Ovary (tissue), 9 donors: ENCODE measurements around the gene CTAGE1. TPM values are rescaled to one million over a fixed set of nuclear protein-coding genes. Genes with fewer than 3 reads are reported as not detected.

ENCODE experiments used
- DNase-seq, 5 donors: peaks; one replicate each; pipeline ENCODE4 v3.0.0-alpha.2; 2019 to 2020
- H3K27ac ChIP-seq, 2 donors: fragments of 200-600 bp; one replicate each; pipeline versions ENCODE4 v1.5.1 to v1.8.0; 2019 to 2022
- H3K27me3 ChIP-seq: fragments of 200-600 bp; one replicate; pipeline ENCODE4 v1.8.0; 2022
- H3K36me3 ChIP-seq: fragments of 200-600 bp; sonication (generic); one replicate; pipeline ENCODE4 v1.5.1; 2019
- H3K4me1 ChIP-seq: one replicate; pipeline ENCODE4 v1.8.1; 2013; ENCODE audit warnings: mild to moderate bottlenecking, moderate library complexity; ENCODE audit not compliant: insufficient read depth
- H3K4me3 ChIP-seq: fragments of 200-600 bp; sonication (generic); one replicate; pipeline ENCODE4 v1.5.1; 2017
- H3K9me3 ChIP-seq, 2 donors: fragments of 200-600 bp in 1 of 2; sonication (generic) in 1 of 2; one replicate each; pipeline versions ENCODE4 v1.5.1 to v1.8.1; 2013 to 2019; ENCODE audit warnings: mild to moderate bottlenecking in 1 of 2, moderate library complexity in 1 of 2
- EP300 ChIP-seq: sonication (generic); formaldehyde crosslinking; IDR thresholded peaks from one replicate; pipeline ENCODE4 v1.6.1; 2017; ENCODE audit warnings: antibody characterized with exemption
- POLR2A ChIP-seq: fragments of 450-650 bp; IDR thresholded peaks from one replicate; pipeline ENCODE4 v1.6.1; 2017; ENCODE audit warnings: antibody characterized with exemption, mild to moderate bottlenecking, moderate library complexity
- WGBS, 3 donors: extraction: QIAGEN DNeasy Blood & Tissue Kit in 1 of 3; methylation state at CpG; one replicate each; pipeline versions ENCODE4 v1.1.5 to v1.1.7; 2013 to 2017; 5-methylcytosine and 5-hydroxymethylcytosine counted together
- intact Hi-C, 4 donors: fragments of 100-400 bp; cut with DNase I; formaldehyde crosslinking; loops; one replicate each; pipeline versions ENCODE4 v1.11.0 to v1.15.1; 2022 to 2023
- polyA plus RNA-seq, 2 donors: library from polyadenylated mRNA; stranded (reverse); fragments of 200-250 nt in 1 of 2; fragments of 350-450 nt in 1 of 2; fragmentation: Illumina TruSeq in 1 of 2; extraction: RNeasy Lipid Tissue Mini Kit (QIAGEN cat#74804) in 1 of 2; gene quantifications; one replicate each; pipeline ENCODE4 v1.2.3, GENCODE V29; 2013 to 2014
- total RNA-seq, 7 donors: library from RNA; depleted of rRNA in 2 of 7; stranded (reverse); fragments of >200 nt in 2 of 7; fragmentation: NEBNext Ultra II Directional in 3 of 7; extraction: Animal tissue kit (Norgen Biotek cat#: 25700) in 3 of 7; gene quantifications; one replicate each; pipeline versions ENCODE4 v1.1.0 to v1.2.4, GENCODE V29; 2016 to 2023
- TF ChIP-seq, protein P1 (sequence below), 3 donors: fragments of 450-650 bp in 2 of 3; fragments of 200-600 bp in 1 of 3; IDR thresholded peaks; one replicate each; pipeline versions ENCODE4 v1.5.1 to v1.8.0; 2016 to 2022; ENCODE audit warnings: antibody characterized with exemption in 3 of 3, mild to moderate bottlenecking in 1 of 3
- donor health status: DM: no; HTN: no; CAD: no; lungs with moderate emphysema.
- donor health status: DM: no; HTN: no; CAD: no.
- donor health status: Bipolar disorder and iron deficiency.
- donor health status: DM: yes; HTN: yes; CAD: no.
- donor health status: DM: no; HTN: no; CAD: no.
- donor health status: DM: yes; HTN: yes; CAD: no.

Gene CTAGE1
- total and polyA plus RNA-seq, 9 donors = not detected

DNA sequence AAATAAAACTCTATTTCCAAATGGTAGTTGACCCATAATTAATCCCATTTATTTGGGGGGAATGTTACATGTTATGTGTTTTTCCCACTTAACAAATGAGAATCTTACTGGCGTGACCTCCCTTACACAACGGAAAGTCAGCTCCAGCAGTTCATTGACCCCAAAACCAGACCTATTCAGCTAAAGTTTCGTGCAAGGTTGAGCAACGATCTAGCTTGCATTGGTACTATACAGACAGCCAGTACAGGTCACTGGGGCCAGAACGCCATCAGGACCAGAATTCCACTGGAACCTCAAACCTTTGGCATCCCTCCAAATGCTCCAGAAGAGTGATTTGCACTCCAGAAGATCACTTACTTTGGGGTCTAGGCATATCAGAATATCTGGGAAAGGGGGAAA, 6.8 kb upstream of the CTAGE1 start:
- H3K4me3 ChIP-seq = no peak overlapping the region
- H3K9me3 ChIP-seq = no peaks in the 10 kb centered on the region
- 79 to 86% (median 85%) methylated on average over 5 of the region's 5 CpGs for WGBS, 3 donors

DNA sequence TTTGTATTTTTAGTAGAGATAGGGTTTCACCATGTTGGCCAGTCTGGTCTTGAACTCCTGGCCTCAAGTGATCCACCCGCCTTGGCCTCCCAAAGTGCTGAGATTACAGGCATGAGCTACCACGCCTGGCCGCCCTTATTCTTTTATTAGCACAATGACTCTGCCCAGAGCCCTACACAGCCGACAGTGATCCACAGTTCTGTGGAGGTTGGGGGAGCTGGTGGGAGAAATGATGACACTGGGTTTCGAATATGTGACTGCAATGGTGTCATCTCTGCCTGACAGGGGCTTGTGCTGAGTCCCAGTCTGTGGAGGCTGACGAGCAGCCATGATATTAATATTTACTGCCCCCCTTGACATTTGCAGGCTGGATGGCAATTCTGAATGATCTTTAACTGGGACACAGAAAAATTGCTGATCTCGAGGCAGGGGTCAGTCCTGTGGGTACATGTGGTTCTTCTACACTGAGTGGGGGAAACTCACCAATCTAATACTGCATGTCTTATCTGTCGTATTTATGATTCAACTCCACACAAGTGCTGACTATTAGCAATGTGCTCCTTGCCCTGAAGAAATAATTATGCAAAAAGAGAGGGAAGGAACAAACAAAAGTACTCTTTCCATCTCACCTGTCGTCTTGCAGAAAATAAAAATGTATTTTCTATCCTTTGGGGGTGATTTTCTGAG, 6.3 kb upstream of the CTAGE1 start:
- Histone ChIP-seq H3K27ac (no peak overlapping the region), H3K27me3 (no peaks in the 10 kb centered on the region), H3K36me3 (no peaks in the 10 kb centered on the region), H3K4me3 (no peak overlapping the region), H3K4me1 (peaks cover 2% of the 10 kb centered on the region), H3K9me3 (no peaks in the 10 kb centered on the region)
- intact Hi-C loops = loop anchor here in 1 of 4 donors (10.0 kb wide), 1 partner anchor 249 kb away; no protein-coding TSS in a partner anchor
- TF ChIP-seq, protein P1, sequence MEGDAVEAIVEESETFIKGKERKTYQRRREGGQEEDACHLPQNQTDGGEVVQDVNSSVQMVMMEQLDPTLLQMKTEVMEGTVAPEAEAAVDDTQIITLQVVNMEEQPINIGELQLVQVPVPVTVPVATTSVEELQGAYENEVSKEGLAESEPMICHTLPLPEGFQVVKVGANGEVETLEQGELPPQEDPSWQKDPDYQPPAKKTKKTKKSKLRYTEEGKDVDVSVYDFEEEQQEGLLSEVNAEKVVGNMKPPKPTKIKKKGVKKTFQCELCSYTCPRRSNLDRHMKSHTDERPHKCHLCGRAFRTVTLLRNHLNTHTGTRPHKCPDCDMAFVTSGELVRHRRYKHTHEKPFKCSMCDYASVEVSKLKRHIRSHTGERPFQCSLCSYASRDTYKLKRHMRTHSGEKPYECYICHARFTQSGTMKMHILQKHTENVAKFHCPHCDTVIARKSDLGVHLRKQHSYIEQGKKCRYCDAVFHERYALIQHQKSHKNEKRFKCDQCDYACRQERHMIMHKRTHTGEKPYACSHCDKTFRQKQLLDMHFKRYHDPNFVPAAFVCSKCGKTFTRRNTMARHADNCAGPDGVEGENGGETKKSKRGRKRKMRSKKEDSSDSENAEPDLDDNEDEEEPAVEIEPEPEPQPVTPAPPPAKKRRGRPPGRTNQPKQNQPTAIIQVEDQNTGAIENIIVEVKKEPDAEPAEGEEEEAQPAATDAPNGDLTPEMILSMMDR (IDR thresholded peaks at IDR 0.05) = no peak
- TF ChIP-seq EP300 (no peak), POLR2A (no peak)
- WGBS, 3 donors = 90 to 91% (median 91%) methylated on average over 9 of the region's 9 CpGs
- no peak for DNase-seq

More for the DNA sequence above, 6.8 kb upstream of the CTAGE1 start:
- TF ChIP-seq POLR2A = no peak
- no peak for TF ChIP-seq EP300
- TF ChIP-seq, protein P1 (IDR thresholded peaks at IDR 0.05) = no peak
- intact Hi-C loops = loop anchor here in 1 of 4 donors (10.0 kb wide), 1 partner anchor 250 kb away; no protein-coding TSS in a partner anchor
- H3K4me1 ChIP-seq = peaks cover 2% of the 10 kb centered on the region
- H3K27me3 ChIP-seq = no peaks in the 10 kb centered on the region
- no peak overlapping the region for H3K27ac ChIP-seq
- no peak for DNase-seq
- no peaks in the 10 kb centered on the region for H3K36me3 ChIP-seq

DNA sequence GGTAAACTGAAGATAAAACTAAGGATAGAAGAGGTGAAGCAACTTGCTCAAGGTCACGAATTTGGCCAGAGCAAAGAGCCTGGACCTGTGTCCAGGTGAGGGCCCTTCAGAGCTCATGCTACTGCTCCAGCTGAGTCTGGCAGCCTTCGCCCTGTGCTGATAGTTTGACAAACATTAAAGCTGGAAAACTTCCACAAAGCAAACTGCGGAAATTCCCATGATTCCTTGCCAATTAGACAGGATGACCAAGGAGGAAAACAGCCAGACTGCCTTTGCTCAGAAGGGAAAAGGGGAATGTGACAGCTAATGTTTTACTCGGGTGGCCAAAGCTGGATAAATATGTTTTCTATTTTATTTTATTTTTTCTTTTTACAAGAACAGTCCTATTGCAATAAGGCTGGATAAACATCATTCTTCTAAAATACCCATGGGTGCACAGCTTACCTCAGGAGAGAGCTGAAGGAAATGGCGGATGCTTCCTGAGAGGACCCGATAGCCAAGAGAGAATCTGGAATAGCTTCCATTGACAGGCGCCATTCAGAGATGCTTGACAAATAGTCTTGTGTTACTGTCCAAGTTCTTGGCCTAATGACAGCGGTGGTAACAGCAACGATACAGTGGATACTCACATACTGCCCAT, 5.3 kb upstream of the CTAGE1 start:
- Histone ChIP-seq H3K36me3 (no peaks in the 10 kb centered on the region), H3K9me3 (no peaks in the 10 kb centered on the region), H3K4me1 (peaks cover 2% of the 10 kb centered on the region), H3K27me3 (no peaks in the 10 kb centered on the region), H3K27ac (no peak overlapping the region), H3K4me3 (no peak overlapping the region)
- DNase-seq = no peak
- 50 to 57% (median 54%) methylated on average over 9 of the region's 9 CpGs for WGBS, 3 donors
- TF ChIP-seq, protein P1 (IDR thresholded peaks at IDR 0.05) = no peak
- TF ChIP-seq POLR2A (no peak), EP300 (no peak)
- intact Hi-C loops = loop anchor here in 1 of 4 donors (10.0 kb wide), 1 partner anchor 248 kb away; no protein-coding TSS in a partner anchor

DNA sequence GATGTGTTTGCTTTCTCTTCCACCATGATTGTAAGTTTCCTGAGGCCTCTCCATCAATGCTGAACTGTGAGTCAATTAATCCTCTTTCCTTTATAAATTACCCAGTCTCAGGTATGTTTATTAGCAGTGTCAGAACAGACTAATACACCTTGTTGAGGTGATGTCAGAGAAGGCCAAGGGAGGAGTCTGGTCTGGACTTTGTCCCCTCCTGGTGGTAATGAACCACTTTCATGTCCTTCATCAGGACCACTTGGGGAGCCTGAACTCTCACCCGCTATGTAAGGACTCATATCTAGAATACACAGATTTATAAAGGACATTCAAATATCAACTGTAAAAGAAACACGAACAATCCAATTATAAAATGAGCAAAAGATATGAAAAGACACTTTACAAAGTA, 2.9 kb upstream of the CTAGE1 start:
- no peaks in the 10 kb centered on the region for H3K27me3 ChIP-seq
- H3K4me3 ChIP-seq = no peak overlapping the region
- H3K9me3 ChIP-seq = no peaks in the 10 kb centered on the region
- no peak for DNase-seq
- H3K27ac ChIP-seq = no peak overlapping the region
- intact Hi-C loops = loop anchor here in 1 of 4 donors (10.0 kb wide), 1 partner anchor 246 kb away; no protein-coding TSS in a partner anchor
- 91 to 95% (median 92%) methylated on average over 2 of the region's 2 CpGs for WGBS, 3 donors
- TF ChIP-seq POLR2A (no peak), EP300 (no peak)
- TF ChIP-seq, protein P1 (IDR thresholded peaks at IDR 0.05) = no peak
- H3K36me3 ChIP-seq = no peaks in the 10 kb centered on the region
- peaks cover 2% of the 10 kb centered on the region for H3K4me1 ChIP-seq
